GM18517 (cell line): ENCODE results near the gene LRCH1.

ENCODE experiments used
- ATAC-seq: cut with Tn5 transposase; IDR thresholded peaks from one replicate; pipeline ENCODE4 v1.9.1; 2021; ENCODE audit warnings: mild to moderate bottlenecking, moderate library complexity; ENCODE audit not compliant: unreplicated experiment

LRCH1 gene

DNA sequence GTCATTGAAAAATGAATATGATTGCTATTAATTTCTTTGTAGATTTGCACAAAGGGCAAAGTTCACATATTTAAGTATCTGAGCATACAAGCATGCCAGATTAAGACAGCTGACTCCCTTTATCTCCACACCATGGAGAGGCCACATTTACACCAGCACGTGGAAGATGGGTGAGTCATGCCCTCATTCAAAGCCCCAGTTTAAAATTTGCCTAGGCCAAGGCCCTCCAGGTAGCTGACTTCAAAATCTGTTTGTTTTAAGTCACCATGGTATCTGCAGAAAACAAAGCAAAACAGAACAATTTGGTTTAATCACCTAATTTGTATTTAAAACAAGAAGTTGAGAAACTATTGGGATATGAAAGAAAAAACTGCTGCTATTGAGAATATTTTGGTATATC lies 134.8 kb downstream of the LRCH1 start:
- no peak for ATAC-seq

DNA sequence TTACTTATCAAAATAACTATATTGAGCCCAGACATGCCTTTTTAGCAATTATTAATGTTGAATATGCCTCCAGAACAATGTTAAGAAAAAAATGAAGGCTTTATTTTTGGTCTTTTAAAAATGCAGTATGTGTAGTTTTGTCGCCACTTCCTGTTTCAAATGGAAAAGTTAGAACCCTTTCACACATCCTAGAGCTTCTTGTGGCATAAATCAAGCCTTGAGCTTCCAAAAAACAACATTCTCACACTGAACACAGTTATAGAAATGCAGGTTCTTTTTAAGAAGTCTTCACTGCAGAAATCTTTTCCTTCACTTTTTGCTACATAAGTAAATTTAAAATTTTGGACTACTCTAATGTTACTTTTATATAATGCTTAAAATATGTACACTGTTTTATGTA lies 135.3 kb downstream of the LRCH1 start:
- no peak for ATAC-seq

DNA sequence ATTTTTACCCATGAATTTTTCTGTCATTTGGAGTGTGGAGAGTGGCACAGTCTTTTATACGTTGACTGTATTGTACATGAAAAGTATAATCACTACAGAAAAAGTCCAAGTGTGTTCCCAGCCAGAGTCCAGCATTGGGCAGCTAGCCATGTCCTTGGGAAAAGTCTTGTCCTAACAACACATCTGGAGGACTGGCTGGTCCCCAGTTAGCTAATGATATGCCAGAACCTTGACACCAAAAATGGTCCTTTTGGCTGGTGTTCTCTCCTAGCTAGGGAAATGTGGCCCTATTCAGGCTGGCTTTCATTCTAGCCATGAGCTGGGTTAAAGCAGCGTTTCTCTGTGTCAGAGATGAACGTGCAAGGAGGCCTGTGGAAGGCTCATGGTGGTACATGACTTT lies 145.0 kb downstream of the LRCH1 start:
- ATAC-seq, result no peak

DNA sequence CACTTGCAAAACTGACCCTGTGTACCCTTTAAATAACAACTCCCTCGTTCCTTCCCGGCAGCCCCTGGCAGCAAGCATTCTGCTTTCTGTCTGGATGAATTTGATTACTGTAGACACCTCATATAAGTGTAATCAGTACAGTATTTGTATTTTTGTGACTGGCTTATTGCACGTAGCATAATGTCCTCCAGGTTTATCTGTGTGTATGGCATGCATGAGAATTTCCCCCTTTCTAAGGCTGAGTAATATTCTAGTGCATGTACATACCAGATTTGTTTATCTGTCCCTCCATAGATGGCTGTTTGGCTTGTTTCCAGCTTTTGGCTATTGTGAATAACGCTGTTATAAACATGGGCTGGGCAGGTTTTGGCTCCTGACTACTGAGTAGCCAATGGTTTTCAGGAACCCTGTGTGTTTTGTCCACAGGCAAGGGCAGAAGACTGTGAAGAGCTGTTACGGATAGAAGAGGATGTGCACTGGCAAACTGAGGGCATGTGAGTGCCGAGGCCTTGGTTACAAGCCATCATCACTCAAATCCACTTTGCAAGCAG lies 146.0 kb downstream of the LRCH1 start:
- no peak for ATAC-seq

DNA sequence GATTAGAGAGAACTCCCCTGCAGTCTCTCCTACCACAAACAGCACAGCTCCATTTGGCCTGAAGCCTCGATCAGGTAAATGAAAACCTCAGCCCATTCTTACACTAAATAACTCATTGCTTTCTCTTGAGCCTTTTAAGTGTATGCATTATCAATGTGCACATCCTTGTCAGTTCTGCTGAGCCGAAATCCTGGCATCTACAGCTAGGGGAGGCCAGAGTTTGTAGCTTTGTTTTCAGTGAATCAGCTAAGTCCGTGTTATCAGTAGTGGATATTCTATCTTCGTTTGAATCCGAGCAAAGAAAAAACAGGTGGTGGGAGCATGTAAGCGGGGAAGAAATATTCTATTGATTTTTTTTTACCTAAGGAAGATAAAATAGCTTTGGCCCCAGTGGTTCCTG lies 159.6 kb downstream of the LRCH1 start:
- no peak for ATAC-seq

DNA sequence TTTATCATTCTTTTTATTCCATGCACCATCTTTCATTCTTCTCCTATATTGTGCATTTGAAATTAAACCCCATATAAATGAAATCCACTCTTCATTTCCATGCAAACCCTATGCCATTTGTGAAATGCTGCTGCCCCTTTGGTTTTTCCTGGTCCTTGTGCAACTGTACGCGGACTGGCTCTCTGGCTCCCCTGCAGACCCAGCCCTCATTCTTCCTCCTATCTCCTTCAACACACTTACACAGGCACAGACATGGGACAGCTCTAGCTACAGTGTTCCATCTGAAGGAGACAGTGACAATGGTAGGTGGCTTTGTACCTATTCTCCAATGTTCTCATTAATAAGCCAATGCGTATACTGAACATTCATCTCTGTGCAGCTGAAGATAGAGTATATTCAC lies 162.4 kb downstream of the LRCH1 start:
- no peak for ATAC-seq

DNA sequence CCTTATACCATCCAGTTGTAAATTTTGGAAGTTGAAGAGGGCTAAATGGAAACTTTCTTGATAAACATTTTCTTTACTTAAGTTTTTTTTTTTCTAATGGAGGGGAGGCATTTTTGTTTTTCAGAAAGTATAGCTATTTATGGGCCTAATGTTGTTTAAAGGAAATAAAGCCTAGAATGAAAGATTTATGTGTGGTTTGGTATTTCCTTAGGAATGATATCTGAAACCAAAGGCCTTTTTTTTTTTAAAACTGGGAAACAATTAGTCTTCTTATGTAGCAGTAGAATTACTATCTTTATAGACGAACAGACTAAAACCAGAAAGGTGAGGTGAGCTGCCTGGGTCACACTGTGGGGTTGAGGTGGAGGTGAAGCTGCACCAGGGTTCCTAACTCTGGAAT lies 163.9 kb downstream of the LRCH1 start:
- ATAC-seq, result no peak

DNA sequence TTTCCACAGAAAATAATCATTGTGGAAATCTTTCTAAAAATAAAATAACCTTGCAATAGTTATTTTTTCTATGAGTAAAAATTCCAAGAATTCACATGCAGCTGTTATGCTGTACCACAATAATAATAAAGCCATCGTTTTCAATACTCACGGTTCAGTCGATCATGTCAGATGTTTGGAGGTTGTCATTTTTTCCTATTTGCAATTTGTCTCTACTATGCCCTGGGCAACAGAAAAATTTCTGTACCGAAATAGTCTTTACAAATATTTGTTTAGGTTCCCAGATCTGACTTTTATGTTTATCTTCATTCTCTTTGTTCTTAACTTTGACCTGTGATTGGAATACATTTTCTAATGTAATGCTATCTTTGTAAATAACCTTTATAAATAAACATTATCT lies 164.3 kb downstream of the LRCH1 start:
- ATAC-seq, result no peak

DNA sequence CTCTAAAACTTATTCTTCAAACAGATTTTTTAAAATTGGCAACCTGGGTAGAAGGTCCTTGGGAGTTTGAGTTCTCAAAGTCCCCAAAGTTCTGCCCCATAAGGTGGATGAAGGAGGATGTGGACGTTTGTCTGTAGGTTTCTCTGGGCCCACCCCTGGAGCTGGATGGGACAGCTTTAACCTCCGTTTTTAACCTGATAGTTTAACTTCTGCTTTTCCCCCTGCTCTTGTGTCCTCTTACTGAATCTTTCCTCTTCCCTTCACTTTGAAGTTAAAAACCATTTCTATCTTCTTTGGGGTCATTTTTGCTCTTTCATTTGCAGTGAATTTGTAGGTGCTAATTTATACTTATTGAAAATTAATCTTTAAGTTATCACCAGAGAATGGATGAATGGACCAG lies 164.9 kb downstream of the LRCH1 start:
- no peak for ATAC-seq

DNA sequence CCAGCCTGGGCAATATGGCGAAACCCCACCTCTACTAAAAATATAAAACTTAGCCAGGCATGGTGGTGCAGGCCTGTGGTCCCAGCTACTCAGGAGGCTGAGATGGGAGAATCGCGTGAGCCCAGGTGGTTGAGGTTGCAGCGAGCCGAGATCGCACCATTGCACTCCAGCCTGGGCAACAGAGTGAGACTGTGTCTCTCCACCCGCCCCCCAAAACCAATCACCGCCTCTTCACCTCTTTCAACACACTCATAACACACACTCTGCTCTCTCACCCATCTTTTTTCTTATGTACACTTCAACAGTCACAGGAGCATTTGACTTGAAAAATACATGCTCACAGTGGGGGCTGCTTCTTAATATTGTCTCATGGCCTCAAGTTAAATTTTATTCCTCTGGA lies 167.2 kb downstream of the LRCH1 start:
- ATAC-seq, result no peak

DNA sequence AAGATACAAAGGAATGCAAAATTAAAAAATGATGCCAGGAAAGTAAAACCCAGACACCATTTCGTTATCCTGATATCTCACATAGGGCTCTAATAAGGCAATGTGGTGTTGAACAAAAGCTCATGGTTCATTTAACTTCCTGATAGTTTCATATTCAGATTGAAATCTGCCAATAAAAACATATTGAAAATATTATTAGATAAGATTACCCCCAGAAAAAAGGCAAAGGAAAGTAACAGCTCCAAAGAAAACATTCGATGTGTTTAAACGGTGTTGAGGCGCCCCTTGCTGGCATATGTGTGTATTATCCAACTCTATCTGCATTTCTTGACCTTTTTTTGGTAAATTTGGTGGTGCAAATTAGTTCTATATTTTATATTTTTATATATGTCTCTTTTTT lies 168.1 kb downstream of the LRCH1 start:
- no peak for ATAC-seq

DNA sequence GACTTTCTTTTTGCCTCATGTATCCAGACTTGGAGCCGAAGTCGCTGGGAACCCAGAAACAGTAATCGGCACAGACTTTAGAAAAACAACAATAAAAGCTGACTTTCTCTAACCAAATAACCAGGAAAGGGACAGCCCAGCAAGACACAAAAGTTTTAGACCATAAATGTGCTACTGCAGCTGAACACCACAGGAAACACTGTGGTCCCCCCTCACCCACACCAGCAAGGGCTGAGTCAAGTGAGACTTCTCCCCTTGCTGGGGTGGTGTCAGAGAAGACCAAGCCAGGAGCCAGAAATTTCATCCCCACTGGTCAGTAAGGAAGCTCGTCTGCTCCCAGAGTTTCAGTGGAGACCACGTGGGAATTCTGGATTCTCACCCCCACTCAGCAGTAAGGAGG lies 173.4 kb downstream of the LRCH1 start:
- no peak for ATAC-seq

DNA sequence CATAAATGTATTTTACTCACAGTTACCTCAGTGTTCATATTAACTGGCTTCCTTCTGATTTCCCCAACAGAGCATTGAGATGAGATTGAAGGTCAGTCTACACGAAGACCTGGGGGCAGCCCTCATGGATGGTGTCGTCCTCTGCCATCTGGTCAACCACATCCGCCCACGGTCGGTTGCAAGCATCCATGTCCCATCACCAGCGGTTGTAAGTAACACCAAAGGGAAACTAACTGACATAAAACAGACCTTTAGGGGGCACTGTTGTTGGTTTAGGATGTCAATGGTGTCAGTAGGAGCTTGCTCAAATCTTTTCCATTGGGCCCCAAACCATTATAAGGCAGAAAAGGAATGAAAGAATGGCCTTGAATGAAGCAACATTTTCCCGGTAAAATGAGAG lies 175.8 kb downstream of the LRCH1 start:
- ATAC-seq, result no peak

DNA sequence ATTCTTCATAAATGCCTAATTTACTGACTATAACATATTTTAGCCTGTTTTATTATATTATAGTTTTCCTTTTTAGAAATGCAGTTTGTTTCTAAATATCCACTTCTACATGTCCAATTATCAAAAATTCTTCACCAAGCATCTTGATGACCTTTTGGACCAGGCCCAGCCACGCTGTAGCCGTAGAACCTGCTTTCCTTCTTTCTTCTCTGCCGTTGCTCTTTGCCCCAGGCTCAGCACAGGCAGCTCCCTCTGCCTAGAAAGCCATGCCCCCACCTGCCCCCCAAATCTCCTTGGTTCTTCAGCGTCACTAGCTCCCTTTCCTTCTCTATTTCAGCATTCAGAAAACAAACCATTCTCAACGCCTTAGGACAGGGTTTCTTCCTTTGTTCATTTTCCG lies 178.6 kb downstream of the LRCH1 start:
- no peak for ATAC-seq

DNA sequence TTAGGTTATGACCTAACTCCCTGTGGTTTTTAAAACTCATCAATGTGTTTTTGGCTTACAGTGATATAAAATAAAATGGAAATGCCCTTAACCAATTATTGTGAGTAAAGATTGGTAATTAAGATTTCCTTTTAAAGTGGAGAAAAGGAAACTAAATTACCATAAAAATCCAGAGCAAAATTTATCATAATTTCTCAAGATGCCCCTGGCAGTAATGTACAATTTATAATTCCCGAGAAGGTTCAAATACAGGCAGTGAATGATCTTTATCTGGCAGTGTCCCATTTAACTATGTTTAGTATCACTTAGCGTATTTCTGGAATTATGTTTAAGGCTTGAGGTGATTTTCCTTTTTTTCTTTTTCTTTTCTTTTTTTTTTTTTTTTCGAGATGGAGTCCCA lies 182.5 kb downstream of the LRCH1 start:
- no peak for ATAC-seq

DNA sequence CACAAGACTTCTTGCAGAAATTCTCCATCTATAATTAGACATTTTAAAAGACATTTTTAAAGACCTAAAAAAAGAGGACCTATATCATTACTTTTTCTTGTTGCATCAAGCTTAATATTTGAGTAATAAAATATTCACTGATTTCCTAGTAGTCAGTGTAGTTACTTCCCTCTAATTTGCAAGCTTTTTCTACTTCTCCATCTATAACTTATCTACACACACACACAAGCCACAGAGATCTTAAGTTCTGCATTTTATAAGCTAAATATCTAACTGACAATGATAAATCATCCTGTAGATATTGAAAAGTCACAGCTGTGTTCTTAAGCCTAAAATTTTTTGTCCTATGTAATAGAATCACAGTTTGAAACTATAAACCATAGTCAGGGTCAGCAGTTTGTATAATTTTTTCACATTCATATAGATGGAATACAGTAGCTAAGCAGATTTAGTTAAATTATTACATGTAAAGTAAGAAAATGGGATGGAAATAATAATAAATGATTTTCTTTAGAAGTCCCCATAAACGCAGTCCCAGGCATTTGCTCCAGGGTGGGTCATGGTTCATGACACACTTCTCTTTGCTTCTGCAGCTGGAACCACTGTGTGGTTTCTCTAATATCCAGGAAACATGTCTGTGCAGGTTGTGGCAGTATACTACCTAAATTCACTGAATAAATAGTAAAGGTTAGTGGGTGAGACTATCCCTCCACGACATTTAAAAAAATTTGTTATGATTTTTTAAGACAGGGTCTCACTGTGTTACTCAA lies 183.8 kb downstream of the LRCH1 start:
- no peak for ATAC-seq

DNA sequence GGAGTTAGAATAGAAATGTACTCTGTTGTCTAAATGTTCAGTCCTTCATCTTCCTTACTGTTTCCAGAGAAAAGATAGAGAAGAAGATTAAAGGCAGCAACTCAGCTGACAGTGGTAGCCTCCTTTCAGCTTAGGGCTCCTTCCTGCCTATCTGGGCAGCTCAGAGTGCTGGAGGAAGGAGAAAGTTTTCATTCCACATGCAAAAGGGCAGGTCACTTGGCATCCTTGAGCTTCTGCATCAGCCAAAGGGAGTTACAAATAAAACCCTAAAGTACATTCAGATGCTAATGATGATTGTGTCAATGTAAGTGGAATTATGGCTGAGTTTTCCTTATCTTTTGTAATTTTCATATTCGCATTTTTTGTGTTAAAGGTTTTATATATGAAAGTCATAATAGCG lies 185.1 kb downstream of the LRCH1 start:
- no peak for ATAC-seq

DNA sequence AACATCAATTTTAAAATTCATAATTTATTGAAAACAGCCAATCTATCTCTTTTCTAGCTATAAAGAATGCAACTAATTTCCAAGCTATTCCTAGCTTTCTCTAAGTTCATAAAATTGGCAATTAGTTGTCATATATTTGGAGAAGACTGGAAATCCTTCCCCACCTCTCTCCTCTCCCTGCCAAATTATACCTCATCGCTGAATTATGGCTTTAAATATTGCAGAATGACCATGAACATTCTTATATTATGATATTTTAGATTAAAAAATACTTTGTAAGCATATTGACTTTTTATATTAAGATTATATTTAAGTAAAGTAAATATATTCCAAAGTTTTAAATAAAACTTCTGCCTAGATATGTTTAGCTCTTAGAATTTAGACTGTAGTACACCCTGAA lies 185.8 kb downstream of the LRCH1 start:
- ATAC-seq, result no peak

DNA sequence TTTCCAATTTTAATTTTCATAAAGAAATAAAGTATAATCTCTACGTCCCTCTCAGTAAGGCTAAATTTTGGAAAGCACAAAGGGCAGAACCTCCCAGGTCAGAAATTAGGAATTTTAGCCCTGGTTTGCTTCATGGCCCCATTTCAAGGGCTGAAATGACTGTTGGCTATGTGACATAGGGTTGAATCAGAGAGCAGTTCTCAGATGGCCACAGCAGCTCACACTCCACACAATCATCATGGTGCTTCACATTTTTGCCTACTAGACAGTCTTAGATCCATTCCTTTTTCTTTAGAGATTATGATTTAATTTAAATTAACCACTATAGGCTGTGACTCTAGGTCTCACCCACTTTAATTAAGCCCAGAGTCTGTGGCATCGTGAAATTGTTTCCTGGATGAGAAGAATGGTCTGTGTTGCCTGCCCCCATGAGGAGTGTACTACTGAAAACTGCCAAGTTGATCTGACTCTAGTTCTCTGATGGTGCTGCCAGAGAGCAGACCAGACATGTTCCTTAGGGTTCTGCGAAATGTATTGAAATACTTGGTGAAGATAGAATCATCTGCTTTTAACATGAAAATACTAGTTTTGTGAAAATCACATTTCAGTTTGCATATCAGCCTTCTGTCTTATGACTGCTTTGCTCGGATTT lies 186.6 kb downstream of the LRCH1 start:
- ATAC-seq, result no peak

DNA sequence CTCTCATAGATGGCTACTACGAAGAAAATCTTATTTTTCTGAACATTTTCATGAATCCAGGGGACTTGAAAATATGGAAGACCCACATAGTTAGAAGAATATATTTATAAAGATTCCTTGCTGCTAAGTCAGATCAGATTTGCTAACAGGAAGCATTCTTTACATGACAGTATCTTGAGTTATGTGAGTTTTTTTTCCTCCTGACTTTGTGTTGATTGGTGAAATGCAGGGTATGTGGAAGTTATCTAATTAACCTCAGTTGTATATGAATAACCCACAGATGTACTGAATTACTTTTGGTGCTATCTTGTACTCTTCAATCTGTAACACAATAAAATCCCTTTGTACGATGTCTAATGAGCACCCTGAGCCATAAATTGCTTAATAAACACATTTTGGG lies 190.2 kb downstream of the LRCH1 start:
- no peak for ATAC-seq

DNA sequence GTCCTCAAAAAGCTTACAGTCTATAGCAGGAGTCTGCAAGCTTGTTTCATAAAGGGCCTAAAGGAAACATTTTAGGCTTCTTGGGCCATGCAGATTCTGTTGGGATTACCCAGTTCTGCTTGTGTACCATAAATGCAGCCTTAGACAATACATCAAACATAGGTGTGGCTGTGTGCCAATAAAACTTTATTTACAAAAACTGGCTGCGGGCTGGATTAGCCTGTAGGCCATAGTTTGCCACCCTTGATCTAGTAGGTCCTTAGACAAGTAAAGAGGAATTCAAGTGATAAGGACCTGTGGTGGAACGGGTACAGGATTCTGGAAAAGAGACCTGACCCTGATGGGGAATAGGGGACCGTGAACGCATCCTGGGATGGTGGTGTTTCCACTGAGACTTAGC lies 192.1 kb downstream of the LRCH1 start:
- no peak for ATAC-seq

DNA sequence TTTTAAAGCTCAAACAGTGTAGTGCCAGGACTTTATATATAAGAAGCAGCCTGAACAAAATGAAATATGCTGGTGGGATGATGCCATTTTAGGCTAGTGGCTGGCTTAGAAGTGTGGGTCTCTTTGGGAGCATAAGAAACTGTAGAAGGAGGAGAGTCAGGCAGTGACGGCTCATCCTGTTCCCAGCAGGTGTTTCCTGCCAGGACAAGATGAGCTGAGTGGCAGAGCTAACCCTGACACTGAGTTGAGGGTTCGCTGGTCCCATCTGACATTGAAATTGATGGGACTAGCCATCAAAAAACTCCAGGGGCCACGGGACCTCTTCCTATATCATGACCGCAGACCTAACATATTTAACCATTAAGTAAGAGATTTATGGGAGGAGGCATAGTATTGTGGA lies 192.7 kb downstream of the LRCH1 start:
- ATAC-seq, result no peak
